Ecto neural progenitor cell (in vitro differentiated cells): ENCODE data around the gene CTSD.

Source experiments
- DNase-seq: peaks from one replicate; pipeline ENCODE4 v3.0.0-alpha.2; 2018; ENCODE audit warnings: low spot score

CTSD gene

GRCh38 chr11:1755692-1756561, 7.8 kb downstream of the CTSD start:
- no peak for DNase-seq

- DNase-seq: no peak
Measured at GRCh38 chr11:1755344-1755691, 8.4 kb downstream of the CTSD start.

GRCh38 chr11:1754376-1755150, 9.2 kb downstream of the CTSD start:
- DNase-seq: no peak

- DNase-seq: no peak
Measured at GRCh38 chr11:1753929-1754305, 9.8 kb downstream of the CTSD start.

- DNase-seq: no peak
Measured at GRCh38 chr11:1753229-1753928, 10.3 kb downstream of the CTSD start.

GRCh38 chr11:1752907-1753228, 10.9 kb downstream of the CTSD start:
- no peak for DNase-seq

GRCh38 chr11:1751999-1752906, 11.5 kb downstream of the CTSD start:
- no peak for DNase-seq

- no peak for DNase-seq
Measured at GRCh38 chr11:1751531-1751921, 12.2 kb downstream of the CTSD start.

- DNase-seq: no peak
Measured at GRCh38 chr11:1750840-1751530, 12.7 kb downstream of the CTSD start.

- no peak for DNase-seq
Measured at GRCh38 chr11:1750481-1750839, 13.3 kb downstream of the CTSD start, which contains the start of gene IFITM10. IFITM10 (minus strand) TSS chr11:1750595; CDS start chr11:1750442, 153 bp downstream.

- DNase-seq: no peak
Measured at GRCh38 chr11:1749395-1750351, 14.1 kb downstream of the CTSD start.

GRCh38 chr11:1748636-1749394, 14.9 kb downstream of the CTSD start:
- DNase-seq: no peak

- no peak for DNase-seq
Measured at GRCh38 chr11:1747753-1748635, 15.7 kb downstream of the CTSD start.

GRCh38 chr11:1746956-1747752, 16.6 kb downstream of the CTSD start:
- no peak for DNase-seq

GRCh38 chr11:1746511-1746931, 17.2 kb downstream of the CTSD start:
- no peak for DNase-seq

- no peak for DNase-seq
Measured at GRCh38 chr11:1745701-1746320, 17.9 kb downstream of the CTSD start.
